Stimulated activated CD4-positive, alpha-beta T cell treated with anti-CD3 and anti-CD28 coated beads, Interleukin-2, amount 100 ng/mL, for 4 hours (primary cell): ENCODE measurements around the gene ENTPD8.

Experiments
- DNase-seq: peaks from one replicate; pipeline ENCODE4 v3.0.0-alpha.2; 2020; ENCODE audit warnings: low read depth

The ENTPD8 gene, protein sequence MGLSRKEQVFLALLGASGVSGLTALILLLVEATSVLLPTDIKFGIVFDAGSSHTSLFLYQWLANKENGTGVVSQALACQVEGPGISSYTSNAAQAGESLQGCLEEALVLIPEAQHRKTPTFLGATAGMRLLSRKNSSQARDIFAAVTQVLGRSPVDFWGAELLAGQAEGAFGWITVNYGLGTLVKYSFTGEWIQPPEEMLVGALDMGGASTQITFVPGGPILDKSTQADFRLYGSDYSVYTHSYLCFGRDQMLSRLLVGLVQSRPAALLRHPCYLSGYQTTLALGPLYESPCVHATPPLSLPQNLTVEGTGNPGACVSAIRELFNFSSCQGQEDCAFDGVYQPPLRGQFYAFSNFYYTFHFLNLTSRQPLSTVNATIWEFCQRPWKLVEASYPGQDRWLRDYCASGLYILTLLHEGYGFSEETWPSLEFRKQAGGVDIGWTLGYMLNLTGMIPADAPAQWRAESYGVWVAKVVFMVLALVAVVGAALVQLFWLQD

DNA sequence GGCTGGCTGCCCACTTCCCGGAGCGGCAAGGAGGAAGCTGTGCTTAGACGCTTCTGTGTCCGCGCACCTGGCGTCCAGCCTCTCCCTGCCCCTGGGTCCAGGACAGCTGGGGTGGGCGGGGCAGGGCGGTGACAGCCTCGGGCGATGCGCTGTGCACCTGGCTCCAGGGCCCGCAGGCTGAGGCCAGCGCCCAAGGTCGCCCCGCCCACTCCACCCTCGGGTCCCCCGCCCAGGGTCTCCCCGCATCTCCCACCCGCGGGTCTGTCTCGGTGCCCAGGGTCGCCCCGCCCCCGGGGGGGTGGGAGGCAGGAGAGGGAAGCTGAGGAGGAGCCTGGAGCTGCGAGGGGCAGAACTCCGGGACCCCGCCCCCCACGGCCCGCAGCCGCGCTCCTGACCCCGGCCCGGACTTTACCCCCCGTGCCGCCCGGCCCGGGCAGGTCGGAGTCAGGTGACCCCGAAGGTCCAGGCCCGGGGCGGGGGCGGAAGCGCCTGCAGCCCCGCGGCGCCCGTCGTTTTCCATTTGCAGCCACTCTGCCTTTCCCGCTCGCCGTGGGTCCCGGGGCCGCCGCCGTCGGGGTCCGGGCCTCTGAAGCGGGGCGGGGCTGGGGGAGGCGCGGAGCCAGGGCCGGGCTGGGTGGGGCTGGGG is at the start of gene ENTPD8:
Gene ENTPD8, minus strand, starts transcription at position 69 of the 646 bp plus-strand sequence. CDS start 3,072 bp downstream, outside the sequence.
- no peak for DNase-seq

DNA sequence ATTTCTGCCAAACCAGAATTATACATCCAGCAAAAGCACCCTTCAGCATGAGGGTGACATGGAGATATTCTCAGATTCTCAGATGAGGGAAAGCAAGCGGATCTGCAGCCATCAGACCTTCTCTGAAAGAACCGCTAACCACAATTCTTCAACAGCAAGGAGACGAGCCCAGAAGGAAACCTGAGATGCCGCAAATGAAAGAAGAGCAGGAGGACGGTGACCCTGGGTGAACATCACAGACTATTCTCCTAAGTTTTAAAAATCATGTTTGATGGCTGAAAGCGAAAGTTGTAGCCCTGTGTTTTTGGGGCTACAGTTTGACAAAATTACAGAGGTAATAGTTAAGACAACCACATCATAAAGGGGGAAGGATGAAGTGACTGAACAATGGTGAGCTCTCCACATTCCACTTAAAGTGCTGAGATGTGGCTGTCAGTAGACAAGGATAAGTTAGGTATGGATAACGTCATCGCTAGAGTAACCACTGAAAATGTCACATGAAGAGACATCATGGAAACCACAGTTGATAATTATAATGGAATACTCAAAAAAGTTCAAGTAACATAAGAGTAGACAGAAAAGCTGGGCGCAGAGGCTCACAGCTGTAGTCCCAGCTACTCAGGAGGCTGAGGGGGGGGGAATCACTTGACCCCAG is 49.5 kb upstream of the ENTPD8 start:
- DNase-seq = no peak

DNA sequence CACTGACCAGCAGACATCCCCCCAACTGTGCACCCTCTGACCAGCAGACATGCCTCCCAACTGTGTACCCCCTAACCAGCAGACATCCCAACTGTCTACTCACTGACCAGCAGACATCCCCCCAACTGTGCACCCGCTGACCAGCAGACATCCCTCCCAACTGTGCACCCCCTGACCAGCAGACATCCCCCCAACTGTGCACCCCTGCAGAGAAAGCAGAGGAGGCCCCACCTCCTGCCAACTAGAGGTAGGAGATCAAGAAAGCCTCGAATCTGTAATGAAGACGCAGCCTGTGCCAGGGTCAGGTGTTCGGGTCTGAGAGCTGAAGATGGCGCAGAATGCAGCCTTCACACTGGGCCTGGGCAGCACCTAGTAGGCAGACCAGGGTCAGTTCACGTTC is 47.7 kb upstream of the ENTPD8 start:
- DNase-seq = no peak

DNA sequence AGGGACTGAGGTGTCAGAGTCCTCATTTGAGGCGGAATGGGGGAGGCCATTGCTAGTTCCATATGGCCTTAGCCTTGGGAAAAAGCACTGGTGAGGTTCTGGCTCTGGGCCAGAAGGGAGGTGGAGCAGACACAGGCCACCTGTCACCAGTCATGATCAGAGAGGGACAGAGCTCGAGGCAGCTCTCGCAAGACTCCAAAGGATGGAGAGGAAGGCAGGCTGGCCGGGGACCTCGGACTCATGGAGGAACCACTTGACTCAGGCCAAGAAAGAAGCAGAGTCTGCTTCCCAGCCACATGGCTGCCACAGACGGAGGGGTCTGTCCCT is 47.1 kb upstream of the ENTPD8 start:
- no peak for DNase-seq

DNA sequence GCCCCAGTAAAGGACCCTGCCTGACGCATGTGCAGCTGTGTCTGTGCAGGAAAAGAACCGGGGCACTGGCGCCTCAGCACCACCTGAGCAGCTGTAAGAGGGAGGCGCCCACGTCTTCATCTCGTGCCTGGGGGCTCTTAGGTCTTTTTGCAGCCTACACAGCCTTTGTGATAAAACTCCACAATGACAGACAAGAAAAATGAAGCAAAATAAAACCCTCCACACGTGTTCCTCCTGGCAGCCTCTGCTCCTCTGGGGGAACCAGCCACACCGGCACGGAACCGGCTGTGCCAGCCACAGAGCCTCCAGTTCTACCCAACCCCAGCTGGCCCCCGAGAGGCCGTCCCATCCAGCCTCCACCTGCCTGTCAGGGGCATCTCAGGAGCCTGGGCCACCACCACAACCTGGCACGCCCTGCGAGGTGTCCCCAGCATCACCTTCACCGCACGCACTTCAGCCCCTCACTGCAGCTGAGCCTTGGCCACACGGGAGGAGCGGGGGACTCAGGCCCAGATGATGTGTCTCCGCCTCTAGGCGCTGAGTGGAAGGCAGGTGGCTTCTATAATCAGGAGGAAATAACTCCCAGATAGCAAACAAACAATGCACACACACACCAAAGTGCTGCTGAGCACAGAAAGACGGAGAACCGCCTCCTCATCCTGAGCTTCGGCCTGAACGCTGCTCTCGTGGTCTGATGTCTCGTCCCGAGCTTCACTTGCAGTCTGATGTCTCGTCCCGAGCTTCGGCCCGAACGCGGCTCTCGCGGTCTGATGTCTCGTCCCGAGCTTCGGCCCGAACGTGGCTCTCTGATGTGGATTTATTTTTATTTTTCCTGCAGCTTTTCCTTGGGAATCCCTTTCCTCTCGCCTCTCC is 46.5 kb upstream of the ENTPD8 start:
- DNase-seq = no peak

DNA sequence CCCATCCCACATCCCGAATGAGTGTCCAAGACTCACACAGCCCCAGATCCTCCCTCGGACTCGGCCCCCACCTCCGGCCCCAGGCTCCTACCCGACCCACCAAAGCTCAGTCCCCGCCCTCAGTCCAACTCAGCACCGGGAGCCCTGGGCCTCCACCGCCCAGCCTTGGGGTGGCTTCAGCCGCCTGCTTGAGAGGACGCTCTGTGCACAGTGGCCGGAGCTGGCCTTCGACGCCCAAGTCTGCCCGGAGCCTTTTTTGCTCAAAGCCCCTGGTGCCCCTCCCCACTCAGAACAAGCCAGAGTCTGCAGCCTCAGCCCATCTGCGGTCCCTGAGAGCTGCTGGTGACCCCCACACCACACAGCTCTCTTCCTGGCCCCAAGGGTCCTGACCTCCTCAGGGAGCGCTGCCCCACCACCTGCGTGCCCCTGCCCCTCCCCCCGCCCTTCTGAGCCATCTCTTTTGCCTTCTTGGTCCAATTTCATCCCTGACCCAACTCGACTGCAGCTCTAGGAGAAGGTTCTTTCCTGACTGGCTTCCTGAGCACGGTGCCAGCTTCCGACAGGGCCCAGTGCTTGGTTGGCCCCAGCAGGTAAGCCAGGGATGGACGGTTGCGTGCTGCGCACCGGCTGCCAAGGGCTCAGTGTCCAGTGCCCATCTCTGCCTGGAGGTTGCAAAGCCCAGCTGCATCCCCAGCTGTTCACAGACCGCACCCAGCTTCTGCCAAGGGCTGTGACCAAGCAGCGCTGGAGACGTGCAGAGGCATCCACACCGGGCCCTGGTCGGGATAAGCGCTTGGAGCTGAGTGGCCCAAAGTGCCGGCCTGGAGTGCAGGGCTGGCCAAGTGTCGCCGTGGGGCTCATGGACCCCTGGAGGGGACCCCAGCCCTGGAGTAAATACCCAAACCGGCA is 45.6 kb upstream of the ENTPD8 start:
- no peak for DNase-seq

DNA sequence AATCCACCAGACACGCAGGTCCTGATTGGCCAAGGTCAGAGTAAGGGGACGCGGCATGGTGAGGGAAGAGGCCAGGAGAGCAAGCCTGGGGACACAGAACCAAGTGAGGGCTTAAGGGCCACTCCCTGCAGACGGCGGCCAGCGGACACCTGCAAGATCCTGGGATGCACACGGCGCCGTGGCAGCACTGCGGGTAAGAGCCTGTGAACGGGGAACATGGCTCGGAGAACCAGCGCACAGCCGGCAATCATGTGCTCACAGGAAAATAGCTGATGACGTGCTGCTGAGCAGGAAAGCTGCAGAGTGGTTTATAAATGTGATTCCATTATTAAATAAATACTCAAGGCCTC is 45.0 kb upstream of the ENTPD8 start:
- no peak for DNase-seq

DNA sequence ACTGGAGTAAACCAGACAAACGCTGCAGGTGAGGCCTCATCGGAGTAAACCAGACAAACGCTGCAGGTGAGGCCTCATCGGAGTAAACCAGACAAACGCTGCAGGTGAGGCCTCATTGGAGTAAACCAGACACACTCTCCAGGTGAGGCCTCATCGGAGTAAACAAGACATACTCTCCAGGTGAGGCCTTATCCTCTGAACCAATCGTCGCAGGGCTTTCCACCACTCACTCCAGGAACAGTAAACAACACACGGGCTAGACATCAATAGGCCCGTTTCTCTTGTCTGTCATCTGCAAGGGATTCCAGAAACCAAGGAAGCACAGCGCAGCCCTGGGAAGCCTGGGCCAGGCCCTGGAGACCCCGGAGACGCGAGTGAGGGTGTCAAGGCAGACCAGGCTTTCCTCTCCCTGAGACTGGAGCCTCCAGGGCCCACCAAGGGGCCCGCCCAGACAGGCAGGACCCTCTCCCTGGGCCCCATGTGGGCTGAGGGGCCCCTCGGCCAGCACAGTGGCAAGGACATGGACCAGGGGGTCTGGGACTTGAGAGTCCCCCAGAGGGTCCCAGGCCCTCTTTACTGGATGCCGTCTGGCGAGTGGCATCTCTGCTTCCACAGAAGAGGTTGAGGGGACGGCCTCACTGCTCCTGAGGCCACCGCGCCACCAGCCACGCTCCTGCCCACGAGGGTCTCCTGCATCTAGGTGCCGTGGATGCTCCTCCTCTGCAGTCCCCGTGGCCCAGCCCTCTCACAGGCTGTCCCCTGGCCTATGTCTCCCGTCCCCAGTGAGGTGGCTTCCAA is 44.4 kb upstream of the ENTPD8 start:
- DNase-seq = no peak

DNA sequence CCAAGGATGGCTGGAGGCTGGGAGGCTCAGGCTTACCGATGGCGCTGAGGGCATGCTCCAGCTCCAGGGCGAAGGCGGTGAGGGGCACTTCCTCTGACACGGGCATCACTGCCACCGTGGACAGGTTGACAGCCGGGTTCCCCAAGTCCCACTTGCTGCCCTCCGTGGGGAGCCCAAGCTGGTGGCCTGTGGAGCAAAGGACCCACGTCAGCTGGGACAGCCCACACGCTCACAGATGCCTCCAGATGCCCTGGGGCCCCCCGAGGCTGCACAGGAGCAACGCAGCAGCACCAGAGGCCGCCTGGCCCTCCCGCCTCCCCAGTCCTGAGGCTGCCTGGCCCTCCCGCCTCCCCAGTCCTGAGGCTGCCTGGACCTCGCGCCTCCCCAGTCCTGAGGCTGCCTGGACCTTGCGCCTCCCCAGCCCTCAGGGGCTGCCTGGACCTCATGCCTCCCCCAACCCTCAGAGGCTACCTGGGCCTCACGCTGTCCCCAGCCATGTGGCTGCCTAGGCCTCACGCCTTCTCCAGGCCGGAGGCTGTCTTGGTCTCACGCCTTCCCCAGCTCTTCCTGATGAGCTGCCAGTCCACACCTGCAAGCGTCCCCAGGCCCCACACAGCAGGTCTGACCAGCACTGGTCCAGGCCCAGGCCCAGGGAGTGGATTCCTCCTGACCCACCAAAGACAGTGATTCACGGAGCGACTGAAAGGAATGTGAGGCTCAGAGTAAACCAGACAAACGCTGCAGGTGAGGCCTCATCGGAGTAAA is 43.6 kb upstream of the ENTPD8 start:
- no peak for DNase-seq

DNA sequence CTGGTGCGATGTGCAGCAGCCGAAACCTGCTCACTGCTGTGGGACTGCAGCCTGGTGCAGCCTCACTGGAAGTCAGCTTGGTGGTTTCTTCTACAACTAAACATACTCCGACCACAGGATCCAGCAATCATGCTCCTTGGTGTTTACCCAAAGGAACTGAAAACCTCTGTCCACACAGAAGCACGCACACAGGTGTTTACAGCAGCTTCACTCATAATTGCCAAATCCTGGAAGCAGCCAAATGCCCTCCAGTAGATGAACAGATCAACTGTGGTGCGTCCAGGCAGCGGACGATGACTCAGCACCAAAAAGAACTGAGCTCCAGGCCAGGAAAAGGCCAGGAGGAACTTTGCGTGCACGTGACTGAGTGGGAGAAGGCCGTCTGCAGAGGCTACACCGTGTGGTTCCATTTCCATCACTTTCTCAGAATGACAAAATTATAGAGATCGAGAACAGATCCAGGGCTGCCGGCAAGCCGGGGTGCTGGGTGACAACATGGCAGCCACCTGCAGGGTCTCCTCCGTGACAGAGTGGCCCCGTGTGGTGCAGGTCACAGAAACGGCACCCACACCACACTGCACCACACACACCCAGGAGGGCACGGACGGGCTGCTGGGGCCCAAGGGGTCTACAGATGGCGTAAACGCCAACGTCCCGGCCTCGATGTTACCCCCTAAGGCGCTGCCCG is 41.1 kb upstream of the ENTPD8 start:
- DNase-seq = no peak

DNA sequence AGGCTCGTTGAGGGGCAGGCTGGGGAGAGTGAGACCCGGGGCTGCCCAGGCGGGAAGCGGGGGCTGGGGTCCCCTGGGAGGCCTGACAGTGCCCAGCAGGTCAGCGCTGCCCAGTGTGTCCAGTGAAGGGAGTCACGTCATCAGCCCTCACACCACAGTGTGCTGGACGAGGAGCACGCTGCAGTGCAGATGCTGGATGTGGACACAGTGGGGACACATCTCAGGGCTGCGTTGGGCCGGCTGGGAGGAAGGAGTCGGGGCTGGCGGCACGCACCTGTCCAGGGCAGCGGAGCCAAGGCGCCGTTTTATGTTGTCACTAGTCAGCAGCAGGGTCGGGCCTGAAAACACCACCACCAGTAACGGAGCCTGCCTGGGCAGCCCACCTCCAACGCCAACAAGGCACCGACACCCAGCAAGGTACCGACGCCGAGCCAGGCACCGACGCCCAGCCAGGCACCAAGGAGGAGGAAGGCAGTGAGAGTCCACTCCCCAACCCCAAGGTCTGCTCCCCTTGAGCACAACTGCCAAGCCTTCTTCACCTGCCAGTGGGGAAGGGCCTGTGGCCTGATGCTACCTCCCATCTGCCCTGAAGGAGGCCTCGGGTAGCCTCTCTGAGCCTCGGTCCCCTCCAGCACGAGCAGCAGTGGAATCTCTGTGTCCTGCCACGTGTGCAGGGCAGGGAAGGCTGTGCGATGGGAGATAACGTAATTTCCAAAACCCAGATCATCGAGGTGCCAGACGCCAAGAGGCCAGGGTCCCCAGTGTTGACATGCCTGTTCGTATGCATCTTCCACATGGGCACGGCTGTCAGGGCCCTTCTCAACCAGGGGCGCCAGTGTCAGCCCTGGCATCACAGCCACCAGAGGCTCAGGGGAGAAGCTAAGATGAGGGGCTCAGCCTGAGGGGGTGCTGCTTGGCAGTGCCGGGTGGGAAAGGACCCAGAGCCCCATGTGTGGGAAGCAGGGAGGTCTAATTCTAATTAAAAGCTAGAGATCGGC is 39.8 kb upstream of the ENTPD8 start:
- no peak for DNase-seq

DNA sequence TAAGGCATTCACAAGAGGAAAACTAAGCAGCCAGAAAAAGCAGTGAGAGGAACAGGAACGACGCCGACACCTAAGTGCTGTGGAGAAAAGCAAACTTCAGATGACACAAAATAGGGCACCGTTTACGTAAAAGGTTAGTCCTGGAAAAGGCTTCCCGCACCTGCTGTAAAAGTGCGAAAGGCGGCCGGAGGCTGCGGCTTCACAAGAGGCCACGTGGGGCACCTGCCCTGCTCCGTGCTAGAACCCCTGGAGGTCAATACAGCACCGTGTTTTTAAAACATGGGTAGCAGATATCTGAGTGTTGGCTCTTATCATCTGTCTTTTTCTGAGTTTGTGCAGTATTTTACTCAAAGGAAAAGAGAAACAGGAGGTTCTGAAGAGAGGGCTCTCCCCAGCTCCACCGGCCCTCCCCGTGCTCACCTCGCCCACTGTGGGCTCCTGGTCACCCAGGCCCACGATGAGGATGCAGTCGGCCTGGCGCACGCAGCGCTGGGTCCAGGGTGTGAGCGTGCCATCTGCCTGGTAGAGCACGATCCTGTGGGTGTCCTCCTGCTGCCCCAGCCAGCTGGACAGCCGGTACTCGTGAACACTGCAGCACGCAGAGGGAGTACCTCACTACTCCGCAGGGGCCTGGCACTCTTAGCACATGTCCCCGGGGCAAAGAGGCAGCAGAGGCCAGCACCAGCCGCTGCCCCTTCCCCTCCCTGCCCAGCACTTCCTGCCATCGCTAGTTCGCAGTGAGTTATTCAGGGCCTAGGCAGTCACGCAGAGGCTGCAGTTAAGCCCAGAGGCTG is 38.9 kb upstream of the ENTPD8 start:
- no peak for DNase-seq

DNA sequence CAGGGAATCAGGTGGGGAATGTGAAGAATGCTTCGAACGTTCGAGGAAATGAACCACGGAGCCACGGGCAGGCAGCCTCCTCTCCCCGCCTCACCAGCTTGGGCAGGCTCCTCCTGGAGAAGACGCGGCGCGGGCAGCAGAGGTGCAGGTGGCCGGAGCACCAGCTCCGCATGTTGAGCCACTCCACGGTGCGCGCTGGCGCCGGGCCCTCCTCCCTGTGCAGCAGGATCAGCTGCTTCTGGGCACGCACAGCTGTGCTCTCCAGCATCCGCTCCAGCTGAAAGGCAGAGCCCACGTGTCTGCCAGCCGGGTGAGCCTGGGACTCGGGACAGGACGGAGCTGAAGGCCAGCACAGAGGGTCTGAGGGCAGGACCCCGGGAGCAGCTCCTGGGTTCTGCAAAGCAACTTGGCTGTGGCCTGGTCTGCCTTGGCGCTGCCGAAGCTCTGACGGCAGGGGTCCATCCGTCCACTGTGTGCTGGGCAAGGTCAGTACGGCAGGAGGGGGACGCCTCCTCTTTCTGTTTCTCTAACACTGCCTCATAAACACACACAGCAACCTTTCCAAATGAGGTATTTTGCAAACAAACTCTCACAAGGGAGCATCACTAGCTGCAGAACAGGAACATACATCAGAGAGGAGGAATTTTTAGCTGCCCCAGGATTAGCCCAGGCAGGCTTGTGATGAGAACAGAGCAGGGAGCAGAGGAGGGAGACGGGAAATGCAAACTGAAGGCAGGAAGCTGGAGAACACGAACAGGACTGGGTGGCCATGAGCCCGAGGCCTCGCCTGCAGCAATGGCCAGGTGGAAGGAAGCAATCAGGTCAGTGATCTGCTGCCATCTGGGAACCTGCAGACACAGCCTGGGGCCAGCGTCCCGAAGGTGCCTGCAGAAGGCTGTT is 38.1 kb upstream of the ENTPD8 start:
- no peak for DNase-seq

DNA sequence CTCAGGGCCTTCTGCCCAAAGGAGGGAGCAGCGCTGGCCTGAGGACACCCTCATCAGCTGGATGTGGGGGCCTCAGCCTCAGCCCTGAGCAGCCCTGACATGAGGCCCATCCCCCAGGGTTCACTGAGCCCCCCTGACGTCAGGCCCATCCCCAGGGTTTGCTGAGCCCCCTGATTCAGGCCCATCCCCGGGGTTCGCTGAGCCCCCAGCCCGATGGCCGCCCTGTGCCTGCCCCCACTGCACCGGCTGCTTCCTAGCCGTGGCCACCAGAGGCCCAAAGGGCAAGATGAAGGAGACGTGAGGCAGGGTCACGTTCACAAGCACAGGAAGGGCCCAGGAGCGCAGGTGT is 37.4 kb upstream of the ENTPD8 start:
- no peak for DNase-seq

DNA sequence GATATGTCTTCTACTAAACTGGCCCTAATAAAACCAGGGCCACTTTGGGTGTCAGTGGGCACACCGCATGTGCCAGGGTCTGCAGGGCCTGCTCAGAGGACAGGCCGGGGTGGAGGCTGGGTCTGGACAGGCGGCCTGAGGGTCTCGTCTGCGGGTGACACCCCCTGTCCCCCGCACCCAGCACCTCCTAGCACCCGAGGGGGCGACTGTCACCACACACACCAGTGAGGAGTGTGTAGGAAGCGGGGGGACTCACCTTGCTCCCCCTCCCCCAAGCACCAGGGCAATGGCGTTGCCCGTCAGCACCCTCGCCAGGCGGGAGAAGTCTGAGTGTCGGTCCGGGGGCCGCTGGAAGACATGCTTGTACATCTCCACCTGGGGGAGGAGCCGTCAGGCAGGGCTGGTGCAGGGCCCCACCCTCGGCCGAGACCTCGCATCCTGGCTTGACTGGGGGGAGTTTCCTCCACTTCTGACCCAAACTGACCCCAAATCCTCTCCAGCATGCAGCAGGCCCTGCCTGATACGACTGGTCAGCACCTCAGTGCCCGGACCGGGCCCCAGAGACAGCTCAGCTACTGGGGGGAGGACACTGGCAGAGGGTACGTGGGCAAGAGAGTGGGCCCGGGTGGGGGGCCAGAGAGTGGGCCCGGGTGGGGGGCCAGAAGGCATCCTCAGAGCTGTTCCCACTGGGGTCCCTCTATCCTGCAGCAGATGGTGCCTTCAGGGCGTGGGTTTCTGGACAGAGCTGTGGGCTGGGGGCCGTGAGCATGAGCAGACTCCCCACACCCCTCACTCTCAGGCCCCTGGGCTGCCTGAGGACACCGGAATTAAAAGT is 36.8 kb upstream of the ENTPD8 start:
- DNase-seq = no peak
